GM12878 (cell line): Measurements from ENCODE around the gene HOXB3. TPM values are rescaled to one million over a fixed set of nuclear protein-coding genes. Genes with fewer than 3 reads are reported as not detected.

Source experiments
- CEBPZ ChIP-seq: fragments of 150-350 bp; IDR thresholded peaks from 2 replicates; pipeline ENCODE4 v1.6.1; 2016; ENCODE audit warnings: low read depth, low read length
- CREB1 ChIP-seq: IDR thresholded peaks from 2 replicates; pipeline ENCODE4 v1.6.1; 2012; ENCODE audit warnings: low read depth, mild to moderate bottlenecking, inconsistent platforms
- HCFC1 ChIP-seq: fragments of 150-350 bp; IDR thresholded peaks from 2 replicates; pipeline ENCODE4 v1.6.1; 2014; ENCODE audit warnings: low read length
- MXI1 ChIP-seq: fragments of 150-350 bp; IDR thresholded peaks from 2 replicates; pipeline ENCODE4 v1.6.1; 2011; ENCODE audit warnings: low read depth, mild to moderate bottlenecking, inconsistent platforms, low read length, improper control_type of control experiment
- NR2C1 ChIP-seq: fragments of 450-650 bp; IDR thresholded peaks from 2 replicates; pipeline ENCODE4 v1.6.1; 2017; ENCODE audit warnings: antibody characterized with exemption, mild to moderate bottlenecking, moderate library complexity
- SIX5 ChIP-seq: IDR thresholded peaks from 2 replicates; pipeline ENCODE4 v1.6.1; 2011; ENCODE audit warnings: mild to moderate bottlenecking, low read depth, low read length, moderate library complexity; ENCODE audit not compliant: severe bottlenecking
- SREBF1 ChIP-seq: IDR thresholded peaks from 2 replicates; pipeline ENCODE4 v1.6.1; 2012; ENCODE audit warnings: mild to moderate bottlenecking, low read length
- YY1 ChIP-seq: IDR thresholded peaks from 2 replicates; pipeline ENCODE4 v1.6.1; 2011; ENCODE audit warnings: low read depth, mild to moderate bottlenecking, low read length
- ZBED1 ChIP-seq: IDR thresholded peaks from 2 replicates; pipeline ENCODE4 v1.6.1; 2016; ENCODE audit warnings: borderline replicate concordance
- ZSCAN29 ChIP-seq: fragments of 450-650 bp; IDR thresholded peaks from 2 replicates; pipeline ENCODE4 v1.6.1; 2017; ENCODE audit warnings: mild to moderate bottlenecking, moderate library complexity
- polyA plus RNA-seq, 11 experiments: library from polyadenylated mRNA; depleted of rRNA in 4 of 11; unstranded in 6 of 11; stranded (reverse) in 5 of 11; fragments of >200 nt; fragmentation: Nextera tagmentation in 4 of 11; fragmentation: Illumina TruSeq in 1 of 11; extraction: Ambion mirVana in 4 of 11; extraction: Trizol in 1 of 11; gene quantifications; 1 replicate in 1 of 11; 2 replicates in 10 of 11; pipeline versions ENCODE4 v1.2.1 to v1.2.3, GENCODE V29; 2011 to 2016; ENCODE audit warnings: inconsistent platforms in 2 of 11, missing spikeins in 2 of 11, low read depth in 1 of 11
- total RNA-seq, 4 experiments: library from RNA; depleted of rRNA in 3 of 4; stranded (reverse); fragments of >200 nt in 3 of 4; fragmentation: Illumina TruSeq in 1 of 4; extraction: Trizol in 1 of 4; gene quantifications; 2 replicates each; pipeline versions ENCODE4 v1.2.1 to v1.2.3, GENCODE V29; 2013 to 2021

Gene HOXB3
- total and polyA plus RNA-seq, 10 of the 15 experiments (the other 5 are each of a cell fraction or from before 2014, with no cell fraction given) = 0.19 to 7.7 (median 2.9) TPM

GRCh38 chr17:48571826-48572417, 18.1 kb downstream of the HOXB3 start (continued):
- TF ChIP-seq ZSCAN29 (no peak), HCFC1 (no peak), ZBED1 (no peak), YY1 (no peak), SREBF1 (no peak), CEBPZ (no peak), CREB1 (no peak), SIX5 (no peak), MXI1 (no peak), NR2C1 (no peak)
